ENCODE results near the gene CALML4.
A peak's percentile ranks its signal among the peaks of the same experiment; 100 is the strongest.
"Not testable (repeated sequence)": the region's sequence is repeated elsewhere in the genome, so short reads cannot be mapped to it uniquely, and the experiment has no call there.

CALML4 gene

GRCh38 chr15:68204776-68205557, at the start of gene CALML4:
CALML4 (minus strand) TSS chr15:68205332; CDS start chr15:68205247, 85 bp downstream.
- DNase-seq, result no peak
- CTCF ChIA-PET, result no interaction called here
- Mint-ChIP-seq H3K36me3 (peaks cover 8% of the 10 kb centered on the region), H3K27me3 (no peaks in the 10 kb centered on the region), H3K4me3 (peak within 1 kb of the TSS; percentile 57), H3K4me1 (peaks cover 47% of the 10 kb centered on the region), H3K9me3 (no peaks in the 10 kb centered on the region), H3K27ac (peak within 1 kb of the TSS; percentile 77)

GRCh38 chr15:68252925-68253534, 47.9 kb upstream of the CALML4 start:
- no peak overlapping the region for H3K27ac Mint-ChIP-seq
- peak; percentile 57 for DNase-seq
- H3K36me3 Mint-ChIP-seq, result no peaks in the 10 kb centered on the region
- H3K9me3 Mint-ChIP-seq, result no peaks in the 10 kb centered on the region
- CTCF ChIA-PET, result interaction anchor here (0.6 to 5.8 kb wide), 32 partner anchors 11 to 424 kb away, joined by 3 to 86 read pairs (median 4); partner anchors contain the start of genes CLN6 and FEM1B
- peaks cover 2% of the 10 kb centered on the region for H3K4me1 Mint-ChIP-seq
- peaks cover 49% of the 10 kb centered on the region for H3K27me3 Mint-ChIP-seq
- H3K4me3 Mint-ChIP-seq, result no peak overlapping the region

- Mint-ChIP-seq H3K9me3 (peaks cover 4% of the 10 kb centered on the region), H3K27ac (no peak overlapping the region), H3K4me1 (no peaks in the 10 kb centered on the region), H3K27me3 (peaks cover 29% of the 10 kb centered on the region), H3K36me3 (no peaks in the 10 kb centered on the region), H3K4me3 (no peak overlapping the region)
- no peak for DNase-seq
- CTCF ChIA-PET, result interaction anchor here (5.8 kb wide), 1 partner anchor 57 kb away, joined by 86 read pairs; no protein-coding TSS in a partner anchor
Measured at GRCh38 chr15:68249058-68249713, 44.1 kb upstream of the CALML4 start.

GRCh38 chr15:68244235-68244634, 39.1 kb upstream of the CALML4 start:
- Mint-ChIP-seq H3K27me3 (peaks cover 23% of the 10 kb centered on the region), H3K36me3 (peaks cover 2% of the 10 kb centered on the region), H3K9me3 (peaks cover 10% of the 10 kb centered on the region), H3K27ac (no peak overlapping the region), H3K4me1 (no peaks in the 10 kb centered on the region), H3K4me3 (no peak overlapping the region)
- DNase-seq, result no peak
- CTCF ChIA-PET, result no interaction called here

GRCh38 chr15:68241088-68241935, 36.2 kb upstream of the CALML4 start:
- Mint-ChIP-seq H3K4me1 (peaks cover 8% of the 10 kb centered on the region), H3K4me3 (no peak overlapping the region), H3K27me3 (peaks cover 5% of the 10 kb centered on the region), H3K36me3 (peaks cover 2% of the 10 kb centered on the region), H3K9me3 (peaks cover 10% of the 10 kb centered on the region), H3K27ac (no peak overlapping the region)
- no peak for DNase-seq
- CTCF ChIA-PET, result interaction anchor here (0.7 kb wide), 1 partner anchor 365 kb away, joined by 3 read pairs; no protein-coding TSS in a partner anchor

GRCh38 chr15:68239025-68239424, 33.9 kb upstream of the CALML4 start:
- Mint-ChIP-seq H3K27ac (no peak overlapping the region), H3K4me1 (peaks cover 8% of the 10 kb centered on the region), H3K27me3 (peaks cover 5% of the 10 kb centered on the region), H3K4me3 (no peak overlapping the region), H3K9me3 (peaks cover 4% of the 10 kb centered on the region), H3K36me3 (peaks cover 2% of the 10 kb centered on the region)
- no peak for DNase-seq
- CTCF ChIA-PET, result no interaction called here

- Mint-ChIP-seq H3K4me1 (peaks cover 15% of the 10 kb centered on the region), H3K4me3 (no peak overlapping the region), H3K9me3 (no peaks in the 10 kb centered on the region), H3K27me3 (peaks cover 26% of the 10 kb centered on the region), H3K36me3 (no peaks in the 10 kb centered on the region), H3K27ac (no peak overlapping the region)
- DNase-seq, result no peak
- CTCF ChIA-PET, result no interaction called here
Measured at GRCh38 chr15:68235022-68235421, 29.9 kb upstream of the CALML4 start.

GRCh38 chr15:68234520-68234919, 29.4 kb upstream of the CALML4 start:
- CTCF ChIA-PET, DNase-seq, H3K27ac Mint-ChIP-seq, H3K36me3 Mint-ChIP-seq, H3K4me3 Mint-ChIP-seq, H3K9me3 Mint-ChIP-seq: not testable (repeated sequence)
- peaks cover 19% of the 10 kb centered on the region for H3K4me1 Mint-ChIP-seq
- H3K27me3 Mint-ChIP-seq, result peaks cover 29% of the 10 kb centered on the region

- no peak for DNase-seq
- no peaks in the 10 kb centered on the region for H3K36me3 Mint-ChIP-seq
- no peak overlapping the region for H3K4me3 Mint-ChIP-seq
- peaks cover 29% of the 10 kb centered on the region for H3K27me3 Mint-ChIP-seq
- no peaks in the 10 kb centered on the region for H3K9me3 Mint-ChIP-seq
- CTCF ChIA-PET, result no interaction called here
- H3K27ac Mint-ChIP-seq, result no peak overlapping the region
- H3K4me1 Mint-ChIP-seq, result peaks cover 19% of the 10 kb centered on the region
Measured at GRCh38 chr15:68234060-68234459, 28.9 kb upstream of the CALML4 start.

- H3K9me3 Mint-ChIP-seq, result no peaks in the 10 kb centered on the region
- no peak overlapping the region for H3K4me3 Mint-ChIP-seq
- CTCF ChIA-PET, result no interaction called here
- no peak for DNase-seq
- peaks cover 24% of the 10 kb centered on the region for H3K4me1 Mint-ChIP-seq
- H3K27me3 Mint-ChIP-seq, result peaks cover 29% of the 10 kb centered on the region
- peaks cover 6% of the 10 kb centered on the region for H3K36me3 Mint-ChIP-seq
- no peak overlapping the region for H3K27ac Mint-ChIP-seq
Measured at GRCh38 chr15:68232937-68233336, 27.8 kb upstream of the CALML4 start.

- Mint-ChIP-seq H3K27ac (no peak overlapping the region), H3K4me1 (peaks cover 27% of the 10 kb centered on the region), H3K4me3 (no peak overlapping the region), H3K9me3 (no peaks in the 10 kb centered on the region), H3K36me3 (peaks cover 6% of the 10 kb centered on the region), H3K27me3 (peaks cover 29% of the 10 kb centered on the region)
- DNase-seq, result no peak
- CTCF ChIA-PET, result interaction anchor here (1.4 kb wide), 1 partner anchor 21 kb away, joined by 4 read pairs; no protein-coding TSS in a partner anchor
Measured at GRCh38 chr15:68232449-68232848, 27.3 kb upstream of the CALML4 start.

- DNase-seq, result no peak
- Mint-ChIP-seq H3K9me3 (no peaks in the 10 kb centered on the region), H3K4me3 (peak overlapping the region; percentile 35), H3K4me1 (peaks cover 35% of the 10 kb centered on the region), H3K36me3 (peaks cover 6% of the 10 kb centered on the region), H3K27ac (no peak overlapping the region), H3K27me3 (peaks cover 29% of the 10 kb centered on the region)
- CTCF ChIA-PET, result interaction anchor here (1.1 to 1.9 kb wide), 4 partner anchors 22 to 391 kb away, joined by 3 to 6 read pairs (median 4); no protein-coding TSS in a partner anchor
Measured at GRCh38 chr15:68231102-68231818, 26.1 kb upstream of the CALML4 start.
